Mesothelial cell of epicardium (in vitro differentiated cells): ENCODE results near the gene TNN. TPM values are rescaled to one million over a fixed set of nuclear protein-coding genes. Genes with fewer than 3 reads are reported as not detected.
"Not testable (repeated sequence)": the region's sequence is repeated elsewhere in the genome, so short reads cannot be mapped to it uniquely, and the experiment has no call there.

ENCODE experiments used
- DNase-seq, 2 experiments: peaks; one replicate each; pipeline ENCODE4 v3.0.0; 2021; ENCODE audit warnings: low spot score in 2 of 2; ENCODE audit not compliant: unreplicated experiment in 2 of 2
- H3K27ac Mint-ChIP-seq: 2 replicates; pipeline ENCODE4 v1.8.0; 2021; ENCODE audit warnings: mixed read lengths
- H3K27me3 Mint-ChIP-seq: 2 replicates; pipeline ENCODE4 v1.8.0; 2021; ENCODE audit warnings: low read depth, mixed read lengths
- H3K36me3 Mint-ChIP-seq: 2 replicates; pipeline ENCODE4 v1.8.0; 2021; ENCODE audit warnings: mixed read lengths
- H3K4me1 Mint-ChIP-seq: 2 replicates; pipeline ENCODE4 v1.8.0; 2021; ENCODE audit warnings: mixed read lengths
- H3K4me3 Mint-ChIP-seq: 2 replicates; pipeline ENCODE4 v1.8.0; 2021; ENCODE audit warnings: mild to moderate bottlenecking, moderate library complexity, mixed read lengths
- H3K9me3 Mint-ChIP-seq: 2 replicates; pipeline ENCODE4 v1.8.0; 2021; ENCODE audit warnings: mixed read lengths
- CTCF ChIP-seq: fragments of 200-600 bp; sonication (generic); IDR thresholded peaks from one replicate; pipeline ENCODE4 v1.5.0; 2021; ENCODE audit warnings: antibody characterized with exemption; ENCODE audit not compliant: unreplicated experiment
- total RNA-seq: library from RNA; stranded (reverse); gene quantifications from 3 replicates; pipeline ENCODE4 v1.2.1, GENCODE V29; 2021

The TNN gene
- total RNA-seq, 1 donor from 2014 or later: 2.0 TPM

DNA sequence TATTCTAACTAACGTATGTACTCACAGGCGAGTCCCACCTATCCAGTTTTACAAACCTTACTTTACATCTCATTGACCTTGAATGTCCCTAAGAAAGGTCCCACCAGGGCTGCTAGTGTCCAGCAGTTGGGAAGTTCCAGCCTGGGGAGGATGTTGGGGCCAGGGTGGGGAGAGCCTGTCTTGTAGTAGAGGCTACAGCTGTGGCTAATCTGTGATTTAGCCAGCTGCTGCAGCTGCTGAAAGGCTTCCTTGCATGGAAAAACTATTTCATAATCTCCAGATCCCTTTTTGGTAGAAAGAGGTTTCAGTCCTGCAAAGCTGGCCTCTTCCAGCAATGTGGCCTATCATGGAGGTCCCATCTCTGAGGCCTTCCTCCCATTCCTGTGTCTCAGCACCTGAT lies 23.1 kb downstream of the TNN start:
- Mint-ChIP-seq H3K27ac (no peak overlapping the region), H3K4me1 (peaks cover 7% of the 10 kb centered on the region), H3K4me3 (no peak overlapping the region), H3K27me3 (peaks cover 2% of the 10 kb centered on the region), H3K9me3 (no peaks in the 10 kb centered on the region), H3K36me3 (no peaks in the 10 kb centered on the region)
- no peak for TF ChIP-seq CTCF
- no peak for DNase-seq

- Mint-ChIP-seq H3K4me3 (no peak overlapping the region), H3K9me3 (no peaks in the 10 kb centered on the region), H3K4me1 (no peaks in the 10 kb centered on the region), H3K27me3 (no peaks in the 10 kb centered on the region), H3K27ac (no peak overlapping the region), H3K36me3 (no peaks in the 10 kb centered on the region)
- DNase-seq: no peak
- no peak for TF ChIP-seq CTCF
Observed at GRCh38 chr1:175094626-175095025, 27.0 kb downstream of the TNN start.

GRCh38 chr1:175095069-175095468 lies 27.4 kb downstream of the TNN start:
- Mint-ChIP-seq H3K4me3 (no peak overlapping the region), H3K9me3 (no peaks in the 10 kb centered on the region), H3K36me3 (no peaks in the 10 kb centered on the region), H3K27ac (no peak overlapping the region), H3K27me3 (no peaks in the 10 kb centered on the region), H3K4me1 (no peaks in the 10 kb centered on the region)
- no peak for TF ChIP-seq CTCF
- no peak for DNase-seq

DNA sequence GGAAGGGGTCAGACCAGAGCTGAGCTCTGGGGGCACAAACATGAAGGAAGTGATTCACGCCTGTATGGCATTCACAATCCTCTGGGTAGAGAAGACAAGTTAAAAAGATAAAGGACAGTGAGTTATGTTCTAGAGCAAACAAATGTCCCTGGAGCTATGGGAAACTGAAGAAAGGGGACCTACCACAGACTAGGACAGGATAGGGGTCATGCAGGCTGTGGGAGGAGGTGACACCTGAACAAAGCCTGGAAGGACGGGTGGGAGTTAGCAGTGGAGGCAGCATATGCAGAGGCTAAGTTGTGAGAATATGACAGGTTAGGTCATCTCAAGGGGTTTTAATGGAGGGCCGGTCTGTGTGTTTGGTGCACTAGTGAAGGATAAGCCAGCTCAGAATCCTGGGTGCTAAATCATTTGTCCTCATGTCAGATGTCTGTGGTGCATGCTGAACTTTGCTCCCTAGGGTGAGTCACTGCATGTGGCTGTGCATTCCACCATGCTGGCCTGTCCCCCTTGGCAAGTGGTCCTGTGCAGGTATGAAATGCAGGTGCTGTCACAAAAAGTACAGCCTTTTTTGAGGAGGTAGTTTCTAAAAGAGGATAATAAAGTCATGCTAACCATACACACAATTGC lies 28.5 kb downstream of the TNN start:
- no peaks in the 10 kb centered on the region for H3K4me1 Mint-ChIP-seq
- no peaks in the 10 kb centered on the region for H3K27me3 Mint-ChIP-seq
- no peak for DNase-seq
- no peak for TF ChIP-seq CTCF
- H3K4me3 Mint-ChIP-seq: no peak overlapping the region
- no peaks in the 10 kb centered on the region for H3K9me3 Mint-ChIP-seq
- no peaks in the 10 kb centered on the region for H3K36me3 Mint-ChIP-seq
- no peak overlapping the region for H3K27ac Mint-ChIP-seq

- Mint-ChIP-seq H3K4me3 (no peak overlapping the region), H3K36me3 (no peaks in the 10 kb centered on the region), H3K27me3 (no peaks in the 10 kb centered on the region), H3K4me1 (no peaks in the 10 kb centered on the region), H3K9me3 (no peaks in the 10 kb centered on the region), H3K27ac (no peak overlapping the region)
- DNase-seq: no peak
- TF ChIP-seq CTCF: no peak
Observed at GRCh38 chr1:175097361-175097760, 29.7 kb downstream of the TNN start.

GRCh38 chr1:175099916-175100315 lies 32.3 kb downstream of the TNN start:
- H3K27ac Mint-ChIP-seq: no peak overlapping the region
- no peaks in the 10 kb centered on the region for H3K4me1 Mint-ChIP-seq
- no peak overlapping the region for H3K4me3 Mint-ChIP-seq
- peaks cover 8% of the 10 kb centered on the region for H3K9me3 Mint-ChIP-seq
- no peaks in the 10 kb centered on the region for H3K27me3 Mint-ChIP-seq
- no peaks in the 10 kb centered on the region for H3K36me3 Mint-ChIP-seq
- TF ChIP-seq CTCF: no peak
- no peak for DNase-seq

GRCh38 chr1:175102166-175102565 lies 34.5 kb downstream of the TNN start:
- not testable (repeated sequence) for H3K27me3 Mint-ChIP-seq, H3K4me3 Mint-ChIP-seq, H3K9me3 Mint-ChIP-seq, H3K4me1 Mint-ChIP-seq, DNase-seq, H3K27ac Mint-ChIP-seq, H3K36me3 Mint-ChIP-seq

DNA sequence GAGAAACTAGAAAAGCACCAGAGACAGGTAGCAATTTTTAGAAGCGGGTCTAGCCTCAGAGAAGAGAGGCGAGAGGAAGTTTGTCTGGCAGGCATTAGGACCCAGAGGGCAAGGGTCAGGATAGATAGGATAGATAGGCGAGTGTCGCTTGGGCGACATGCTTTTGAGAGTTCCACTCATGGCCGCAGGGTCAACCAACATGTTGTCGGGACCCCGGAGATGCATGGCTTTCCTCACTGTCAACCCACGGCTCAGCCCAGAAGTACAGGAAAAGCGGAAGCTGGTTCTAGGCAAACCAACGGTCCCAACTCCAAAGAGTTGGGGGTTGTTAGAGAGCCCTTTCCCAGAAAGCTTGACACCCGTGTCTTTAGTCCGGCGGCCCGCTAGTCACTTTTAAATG lies 38.9 kb downstream of the TNN start:
- not testable (repeated sequence) for H3K4me3 Mint-ChIP-seq, H3K4me1 Mint-ChIP-seq, DNase-seq, H3K36me3 Mint-ChIP-seq, H3K27me3 Mint-ChIP-seq, H3K27ac Mint-ChIP-seq
- peaks cover 24% of the 10 kb centered on the region for H3K9me3 Mint-ChIP-seq

GRCh38 chr1:175108331-175108820 lies 40.7 kb downstream of the TNN start:
- not testable (repeated sequence) for H3K4me3 Mint-ChIP-seq, H3K36me3 Mint-ChIP-seq, H3K4me1 Mint-ChIP-seq, H3K27me3 Mint-ChIP-seq, DNase-seq, H3K27ac Mint-ChIP-seq
- peaks cover 34% of the 10 kb centered on the region for H3K9me3 Mint-ChIP-seq
